Forelimb muscle (tissue), 1 donor: Measurements from ENCODE around the gene IL1RL2. TPM values are rescaled to one million over a fixed set of nuclear protein-coding genes. Genes with fewer than 3 reads are reported as not detected.

Experiments
- DNase-seq: peaks from one replicate; pipeline ENCODE4 v3.0.0-alpha.2; 2013; ENCODE audit warnings: low read depth
- polyA plus RNA-seq: library from polyadenylated mRNA; unstranded; fragments of 120-200 nt; gene quantifications from one replicate; pipeline ENCODE4 v1.2.1, GENCODE V29; 2013; ENCODE audit not compliant: insufficient read length

Gene IL1RL2
- polyA plus RNA-seq, 1 donor: 0.18 TPM

GRCh38 chr2:102264952-102265351 lies 78.1 kb downstream of the IL1RL2 start:
- no peak for DNase-seq

GRCh38 chr2:102266204-102266603 lies 79.4 kb downstream of the IL1RL2 start:
- DNase-seq: no peak

- DNase-seq: no peak
Observed at GRCh38 chr2:102267774-102268173, 81.0 kb downstream of the IL1RL2 start.

- DNase-seq: no peak
Observed at GRCh38 chr2:102268510-102269199, 81.8 kb downstream of the IL1RL2 start.

- DNase-seq: no peak
Observed at GRCh38 chr2:102269200-102269524, 82.3 kb downstream of the IL1RL2 start.

GRCh38 chr2:102271844-102272243 lies 85.0 kb downstream of the IL1RL2 start:
- no peak for DNase-seq

- no peak for DNase-seq
Observed at GRCh38 chr2:102273619-102274211, 86.9 kb downstream of the IL1RL2 start.

GRCh38 chr2:102276549-102277201 lies 89.9 kb downstream of the IL1RL2 start:
- DNase-seq: no peak

- no peak for DNase-seq
Observed at GRCh38 chr2:102277202-102277700, 90.4 kb downstream of the IL1RL2 start.

GRCh38 chr2:102278720-102279390 lies 92.0 kb downstream of the IL1RL2 start:
- DNase-seq: no peak

- DNase-seq: no peak
Observed at GRCh38 chr2:102279391-102279735, 92.5 kb downstream of the IL1RL2 start.

- DNase-seq: no peak
Observed at GRCh38 chr2:102282678-102283091, 95.9 kb downstream of the IL1RL2 start.

- no peak for DNase-seq
Observed at GRCh38 chr2:102283996-102284395, 97.2 kb downstream of the IL1RL2 start.

- DNase-seq: no peak
Observed at GRCh38 chr2:102284611-102285010, 97.8 kb downstream of the IL1RL2 start.

- DNase-seq: no peak
Observed at GRCh38 chr2:102285368-102285767, 98.5 kb downstream of the IL1RL2 start.

- DNase-seq: no peak
Observed at GRCh38 chr2:102286041-102286440, 99.2 kb downstream of the IL1RL2 start.

- no peak for DNase-seq
Observed at GRCh38 chr2:102289129-102289528, 102.3 kb downstream of the IL1RL2 start.

Other genes with a start within 250 kb of the IL1RL2 start
- gene IL1R2, start 195.1 kb upstream of the IL1RL2 start, polyA plus RNA-seq: not detected
- 8.4 TPM for gene IL1R1, start 44.3 kb upstream of the IL1RL2 start, polyA plus RNA-seq
- gene IL1RL1, start 124.5 kb downstream of the IL1RL2 start, polyA plus RNA-seq: 0.35 TPM
- gene IL18R1, start 168.8 kb downstream of the IL1RL2 start, polyA plus RNA-seq: 0.57 TPM
- 0.34 TPM for gene IL18RAP, start 236.1 kb downstream of the IL1RL2 start, polyA plus RNA-seq